Activated CD8-positive, alpha-beta T cell treated with anti-CD3 and anti-CD28 coated beads, Interleukin-2, amount 10 ng/mL, durations not matched to agents 7 days and 5 days (primary cell): ENCODE data around the gene RREB1. TPM values are rescaled to one million over a fixed set of nuclear protein-coding genes. Genes with fewer than 3 reads are reported as not detected.
"Not testable (repeated sequence)": the region's sequence is repeated elsewhere in the genome, so short reads cannot be mapped to it uniquely, and the experiment has no call there.

Experiments used
- ATAC-seq: fragments of 150-1000 bp; cut with Tn5 transposase; one replicate; pipeline ENCODE4 v1.10.0; 2021; ENCODE audit warnings: moderate library complexity
- CTCF ChIA-PET: fragments of 350-600 bp; sonication (Branson Sonifier 250); formaldehyde crosslinking; loops from one replicate; lab custom pipeline; 2021; ENCODE audit warnings: antibody characterized with exemption; lab: Charles Lee
- POLR2A ChIA-PET: fragments of 350-600 bp; sonication (Branson Sonifier 250); formaldehyde crosslinking; loops from one replicate; lab custom pipeline; 2021; ENCODE audit warnings: antibody characterized with exemption; lab: Charles Lee
- DNase-seq: peaks from one replicate; pipeline ENCODE4 v3.0.0-alpha.2; 2020
- H3K27ac Mint-ChIP-seq: one replicate; pipeline ENCODE4 v1.8.0; 2021; ENCODE audit warnings: mild to moderate bottlenecking, mixed read lengths
- H3K27me3 Mint-ChIP-seq: one replicate; pipeline ENCODE4 v1.8.0; 2021; ENCODE audit warnings: low read depth, mixed read lengths
- H3K36me3 Mint-ChIP-seq: one replicate; pipeline ENCODE4 v1.8.0; 2021; ENCODE audit warnings: low read depth, mixed read lengths
- H3K4me1 Mint-ChIP-seq: one replicate; pipeline ENCODE4 v1.8.0; 2021; ENCODE audit warnings: low read depth, mixed read lengths
- H3K4me3 Mint-ChIP-seq: one replicate; pipeline ENCODE4 v1.8.0; 2021; ENCODE audit warnings: mild to moderate bottlenecking, mixed read lengths
- H3K9me3 Mint-ChIP-seq: one replicate; pipeline ENCODE4 v1.8.0; 2022; ENCODE audit warnings: mixed read lengths; ENCODE audit not compliant: insufficient read depth
- total RNA-seq, 2 experiments: library from RNA; stranded (reverse); gene quantifications; one replicate each; pipeline ENCODE4 v1.2.3, GENCODE V29; 2021

The RREB1 gene
- total RNA-seq, 2 experiments from 2014 or later: 27.5 to 29.0 TPM

GRCh38 chr6:7262746-7263518, 155.2 kb downstream of the RREB1 start:
- ChIA-PET POLR2A (interaction anchor here (0.6 to 0.7 kb wide), 2 partner anchors 20 to 34 kb away, joined by 4 read pairs; no protein-coding TSS in a partner anchor), CTCF (interaction anchor here (1.4 kb wide), 1 partner anchor 13 kb away, joined by 4 read pairs; no protein-coding TSS in a partner anchor)
- Mint-ChIP-seq H3K27me3 (peaks cover 22% of the 10 kb centered on the region), H3K4me1 (peaks cover 20% of the 10 kb centered on the region), H3K36me3 (no peaks in the 10 kb centered on the region), H3K9me3 (no peaks in the 10 kb centered on the region), H3K27ac (no peak overlapping the region), H3K4me3 (no peak overlapping the region)
- DNase-seq (no peak), ATAC-seq (no peak)

- POLR2A ChIA-PET, CTCF ChIA-PET, H3K27ac Mint-ChIP-seq, H3K9me3 Mint-ChIP-seq, H3K36me3 Mint-ChIP-seq, ATAC-seq, H3K4me3 Mint-ChIP-seq, DNase-seq: not testable (repeated sequence)
- Mint-ChIP-seq H3K4me1 (peaks cover 20% of the 10 kb centered on the region), H3K27me3 (peaks cover 22% of the 10 kb centered on the region)
Measured at GRCh38 chr6:7263519-7263805, 155.7 kb downstream of the RREB1 start.

- H3K27me3 Mint-ChIP-seq: peaks cover 22% of the 10 kb centered on the region
- POLR2A ChIA-PET: no interaction called here
- DNase-seq (no peak), ATAC-seq (no peak)
- no peak overlapping the region for H3K27ac Mint-ChIP-seq
- no peaks in the 10 kb centered on the region for H3K9me3 Mint-ChIP-seq
- no peak overlapping the region for H3K4me3 Mint-ChIP-seq
- H3K36me3 Mint-ChIP-seq: no peaks in the 10 kb centered on the region
- peaks cover 20% of the 10 kb centered on the region for H3K4me1 Mint-ChIP-seq
- CTCF ChIA-PET: no interaction called here
Measured at GRCh38 chr6:7264041-7264440, 156.3 kb downstream of the RREB1 start.

- H3K27me3 Mint-ChIP-seq: peaks cover 15% of the 10 kb centered on the region
Measured at GRCh38 chr6:7264686-7265384, 157.1 kb downstream of the RREB1 start.

GRCh38 chr6:7265385-7265726, 157.6 kb downstream of the RREB1 start:
- H3K27me3 Mint-ChIP-seq: peaks cover 12% of the 10 kb centered on the region
- H3K27ac Mint-ChIP-seq, ATAC-seq, DNase-seq, H3K9me3 Mint-ChIP-seq, H3K4me3 Mint-ChIP-seq, POLR2A ChIA-PET, H3K36me3 Mint-ChIP-seq: not testable (repeated sequence)
- H3K4me1 Mint-ChIP-seq: peaks cover 18% of the 10 kb centered on the region
- CTCF ChIA-PET: interaction anchor here (0.8 to 1.6 kb wide), 2 partner anchors 10 to 22 kb away, joined by 3 to 6 read pairs; no protein-coding TSS in a partner anchor

More at GRCh38 chr6:7264686-7265384, 157.1 kb downstream of the RREB1 start:
- H3K4me3 Mint-ChIP-seq: no peak overlapping the region
- DNase-seq: no peak
- peaks cover 20% of the 10 kb centered on the region for H3K4me1 Mint-ChIP-seq
- H3K27ac Mint-ChIP-seq: no peak overlapping the region
- H3K9me3 Mint-ChIP-seq: no peaks in the 10 kb centered on the region
- ATAC-seq: no peak
- CTCF ChIA-PET: interaction anchor here (0.8 kb wide), 1 partner anchor 22 kb away, joined by 3 read pairs; no protein-coding TSS in a partner anchor
- POLR2A ChIA-PET: no interaction called here
- no peaks in the 10 kb centered on the region for H3K36me3 Mint-ChIP-seq

- Mint-ChIP-seq H3K4me3 (no peak overlapping the region), H3K36me3 (no peaks in the 10 kb centered on the region), H3K9me3 (no peaks in the 10 kb centered on the region), H3K27ac (no peak overlapping the region), H3K4me1 (peaks cover 3% of the 10 kb centered on the region), H3K27me3 (peaks cover 3% of the 10 kb centered on the region)
- CTCF ChIA-PET: interaction anchor here (1.6 kb wide), 1 partner anchor 8 kb away, joined by 6 read pairs; no protein-coding TSS in a partner anchor
- DNase-seq: no peak
- ATAC-seq: no peak
- POLR2A ChIA-PET: no interaction called here
Measured at GRCh38 chr6:7267071-7267465, 159.3 kb downstream of the RREB1 start.

GRCh38 chr6:7267466-7268091, 159.8 kb downstream of the RREB1 start:
- Mint-ChIP-seq H3K36me3 (no peaks in the 10 kb centered on the region), H3K4me3 (no peak overlapping the region), H3K27me3 (peaks cover 3% of the 10 kb centered on the region), H3K4me1 (no peaks in the 10 kb centered on the region), H3K27ac (no peak overlapping the region), H3K9me3 (no peaks in the 10 kb centered on the region)
- POLR2A ChIA-PET: no interaction called here
- DNase-seq: no peak
- CTCF ChIA-PET: no interaction called here
- ATAC-seq: no peak

- H3K27me3 Mint-ChIP-seq: peaks cover 3% of the 10 kb centered on the region
- ATAC-seq (no peak), DNase-seq (no peak)
- POLR2A ChIA-PET: no interaction called here
- no peaks in the 10 kb centered on the region for H3K36me3 Mint-ChIP-seq
- CTCF ChIA-PET: no interaction called here
- H3K4me1 Mint-ChIP-seq: no peaks in the 10 kb centered on the region
- no peak overlapping the region for H3K4me3 Mint-ChIP-seq
- no peaks in the 10 kb centered on the region for H3K9me3 Mint-ChIP-seq
- no peak overlapping the region for H3K27ac Mint-ChIP-seq
Measured at GRCh38 chr6:7268362-7268761, 160.6 kb downstream of the RREB1 start.

- H3K27me3 Mint-ChIP-seq: peaks cover 3% of the 10 kb centered on the region
- no peak overlapping the region for H3K27ac Mint-ChIP-seq
- no peaks in the 10 kb centered on the region for H3K36me3 Mint-ChIP-seq
- ATAC-seq: no peak
- ChIA-PET POLR2A (no interaction called here), CTCF (interaction anchor here (0.7 kb wide), 1 partner anchor 572 kb away, joined by 3 read pairs; no protein-coding TSS in a partner anchor)
- H3K4me3 Mint-ChIP-seq: no peak overlapping the region
- DNase-seq: no peak
- H3K4me1 Mint-ChIP-seq: no peaks in the 10 kb centered on the region
- no peaks in the 10 kb centered on the region for H3K9me3 Mint-ChIP-seq
Measured at GRCh38 chr6:7268816-7269555, 161.2 kb downstream of the RREB1 start.

- no peak for ATAC-seq
- Mint-ChIP-seq H3K4me1 (no peaks in the 10 kb centered on the region), H3K36me3 (no peaks in the 10 kb centered on the region), H3K27me3 (peaks cover 3% of the 10 kb centered on the region), H3K4me3 (no peak overlapping the region), H3K9me3 (no peaks in the 10 kb centered on the region), H3K27ac (no peak overlapping the region)
- DNase-seq: no peak
- CTCF ChIA-PET: interaction anchor here (0.7 kb wide), 1 partner anchor 573 kb away, joined by 3 read pairs; no protein-coding TSS in a partner anchor
- POLR2A ChIA-PET: no interaction called here
Measured at GRCh38 chr6:7269816-7270215, 162.1 kb downstream of the RREB1 start.
